ENCODE measurements around the gene SRPK2. TPM values are rescaled to one million over a fixed set of nuclear protein-coding genes. Genes with fewer than 3 reads are reported as not detected.
A peak's percentile ranks its signal among the peaks of the same experiment; 100 is the strongest.
"Not testable (repeated sequence)": the region's sequence is repeated elsewhere in the genome, so short reads cannot be mapped to it uniquely, and the experiment has no call there.

The SRPK2 gene
- 10 to 100 TPM; 26.5 to 28.9 TPM for total RNA-seq
- long read RNA-seq, partial matches to known transcripts: 4 of 9 reads
- long read RNA-seq, other reads (novel, unspliced or antisense): 3 of 9 reads

DNA sequence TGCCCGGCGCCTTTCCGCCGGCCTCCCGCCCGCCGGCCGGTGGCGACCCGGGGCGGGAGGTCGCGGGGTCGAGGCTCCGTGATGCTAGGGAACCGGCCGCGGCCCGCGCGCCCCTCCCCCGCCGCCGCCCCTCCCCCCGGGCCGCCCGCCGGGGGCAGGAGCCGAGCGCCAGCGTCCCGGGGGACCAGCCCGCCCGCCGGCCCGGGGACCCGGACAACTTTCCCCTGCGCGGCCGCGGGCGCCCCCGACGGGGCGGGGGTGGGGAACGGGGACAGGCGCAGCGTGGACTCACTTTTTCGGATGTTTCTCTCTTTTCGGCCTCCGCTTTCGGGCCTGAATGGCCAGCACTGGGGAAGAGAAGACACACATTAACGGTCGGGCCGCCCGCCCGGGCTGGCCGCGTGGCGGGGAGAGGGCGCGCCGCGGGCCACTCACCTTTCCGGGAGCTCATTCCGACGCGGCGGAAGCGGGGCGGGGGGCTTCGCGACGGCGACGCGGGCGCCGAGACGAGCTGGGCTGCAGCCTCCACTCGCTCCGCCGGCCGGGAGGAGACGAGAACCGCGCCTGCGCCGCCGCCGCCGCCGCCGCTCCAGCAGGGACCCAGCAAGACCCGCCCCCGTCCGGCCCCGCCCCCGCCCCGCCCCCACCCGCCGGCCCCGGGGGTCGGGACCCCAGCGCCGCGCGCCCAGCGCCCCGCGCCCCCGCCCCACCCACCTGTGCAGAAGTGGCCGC, at the start of gene SRPK2:
TSS of gene SRPK2 (minus strand) at position 566 of the 732 bp plus-strand sequence.
- intact Hi-C loops (cut with DNase I): no loop called here
- DNase-seq (peak; percentile 85), ATAC-seq (peak; percentile 91 to 92)

DNA sequence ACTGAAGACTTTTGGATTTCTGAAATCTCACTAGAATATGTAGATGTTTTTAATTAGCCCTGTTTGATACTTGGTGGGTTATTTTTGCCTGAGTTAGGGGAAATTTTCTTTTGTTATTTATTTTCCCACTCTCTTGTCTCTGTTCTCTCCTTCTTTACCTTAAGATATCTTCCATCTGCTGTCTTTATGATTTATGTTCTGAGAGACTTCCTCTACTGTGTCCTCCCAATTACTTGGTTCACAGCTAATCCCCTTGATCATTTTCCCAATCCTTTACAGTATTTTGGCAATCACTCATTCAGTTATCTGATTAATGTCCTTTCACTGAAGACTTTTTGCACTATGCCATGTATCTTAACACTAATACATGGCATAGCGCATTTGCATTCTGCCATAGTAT, 49.5 kb upstream of the SRPK2 start:
- ATAC-seq: no peak
- intact Hi-C loops (cut with DNase I): loop anchor here in 1 of 2 donors (10.0 kb wide), 1 partner anchor 463 kb away; no protein-coding TSS in a partner anchor

DNA sequence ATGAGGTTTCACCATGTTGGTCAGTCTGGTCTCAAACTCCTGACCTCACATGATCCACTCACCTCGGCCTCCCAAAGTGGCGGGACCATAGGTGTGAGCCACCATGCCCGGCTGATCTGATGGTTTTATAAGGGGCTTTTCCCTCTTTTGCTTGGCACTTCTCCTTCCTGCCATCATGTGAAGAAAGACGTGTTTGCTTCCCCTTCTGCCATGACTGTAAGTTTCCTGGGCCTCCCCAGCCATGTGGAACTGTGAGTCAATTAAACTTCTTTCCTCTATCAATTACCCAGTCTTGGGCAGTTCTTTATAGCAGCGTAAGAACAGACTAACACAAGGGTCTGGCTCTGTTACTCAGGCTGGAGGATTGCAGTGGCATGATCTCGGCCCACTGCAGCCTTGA, 48.6 kb upstream of the SRPK2 start:
- intact Hi-C loops (cut with DNase I): loop anchor here in 1 of 2 donors (10.0 kb wide), 1 partner anchor 463 kb away; no protein-coding TSS in a partner anchor
- ATAC-seq, DNase-seq: not testable (repeated sequence)

More for the DNA sequence above, 49.5 kb upstream of the SRPK2 start:
- no peak for DNase-seq

DNA sequence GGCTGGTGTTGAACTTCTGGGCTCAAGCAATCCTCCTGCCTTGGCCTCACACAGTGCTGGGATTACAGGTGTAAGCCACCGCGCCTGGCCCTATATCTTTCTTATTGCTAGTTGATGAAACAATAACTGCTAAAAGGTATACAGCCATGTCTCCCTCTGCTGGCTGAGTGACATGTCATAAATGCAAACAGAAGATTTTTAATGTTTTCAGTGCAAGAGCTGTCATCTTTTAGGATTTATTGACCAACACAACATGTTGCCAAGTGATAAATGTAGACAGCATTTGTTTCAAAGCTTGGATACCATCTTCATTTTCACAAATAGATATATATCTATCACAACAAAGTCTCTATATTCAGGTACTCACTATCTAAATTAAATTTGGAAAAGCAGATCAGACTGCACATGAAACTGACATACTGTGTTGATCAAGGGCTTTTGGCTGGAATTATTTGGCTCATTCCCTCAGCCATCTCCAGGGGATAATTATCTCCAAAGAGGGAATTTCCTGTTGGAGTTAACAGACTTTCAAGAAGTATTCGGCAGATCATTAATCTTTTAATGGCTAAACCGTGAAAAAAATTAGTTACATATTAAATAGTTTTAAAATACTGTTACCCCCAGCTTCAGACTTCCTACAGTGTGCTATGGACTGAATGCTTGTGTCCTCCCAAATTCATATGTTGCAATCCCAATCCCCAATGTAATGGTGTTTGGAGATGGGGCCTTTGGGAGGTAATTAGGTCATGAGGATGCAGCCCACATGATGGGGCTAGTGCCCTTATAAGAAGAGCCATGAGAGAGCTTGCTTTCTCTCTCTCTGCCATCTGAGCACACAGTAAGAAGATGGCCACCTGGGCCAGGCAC, 41.3 kb upstream of the SRPK2 start:
- intact Hi-C loops (cut with DNase I): loop anchor here in 1 of 2 donors (10.0 kb wide), 2 partner anchors 275 to 455 kb away; no protein-coding TSS in a partner anchor
- ATAC-seq (peak; percentile 27 to 49), DNase-seq (peak; percentile 37)

DNA sequence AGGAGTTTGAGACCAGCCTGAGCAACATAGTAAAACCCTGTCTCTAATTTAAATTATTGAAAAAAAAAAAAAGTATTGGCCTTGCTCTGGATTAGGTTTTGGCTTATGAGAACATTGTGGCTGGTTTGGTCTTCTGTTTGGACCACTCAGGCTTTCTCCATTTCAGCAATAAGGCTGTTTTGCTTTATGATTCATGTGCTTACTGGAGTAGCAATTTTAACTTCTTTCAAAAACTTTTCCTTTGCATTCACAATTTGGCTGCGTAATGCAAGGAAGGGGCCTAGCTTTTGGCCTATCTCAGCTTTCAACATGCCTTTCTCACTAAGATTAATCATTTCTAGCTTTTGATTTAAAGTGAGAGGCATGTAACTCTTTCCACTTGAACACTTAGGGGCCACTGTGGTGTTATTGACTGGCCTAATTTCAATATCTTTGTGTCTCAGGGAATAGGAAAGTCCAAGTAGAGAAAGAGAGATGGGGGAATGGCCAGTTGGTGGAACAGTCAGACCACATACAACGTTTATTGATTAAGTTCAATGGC, 38.0 kb upstream of the SRPK2 start:
- DNase-seq (no peak), ATAC-seq (no peak)
- intact Hi-C loops (cut with DNase I): loop anchor here in 1 of 2 donors (10.0 kb wide), 1 partner anchor 272 kb away; no protein-coding TSS in a partner anchor

DNA sequence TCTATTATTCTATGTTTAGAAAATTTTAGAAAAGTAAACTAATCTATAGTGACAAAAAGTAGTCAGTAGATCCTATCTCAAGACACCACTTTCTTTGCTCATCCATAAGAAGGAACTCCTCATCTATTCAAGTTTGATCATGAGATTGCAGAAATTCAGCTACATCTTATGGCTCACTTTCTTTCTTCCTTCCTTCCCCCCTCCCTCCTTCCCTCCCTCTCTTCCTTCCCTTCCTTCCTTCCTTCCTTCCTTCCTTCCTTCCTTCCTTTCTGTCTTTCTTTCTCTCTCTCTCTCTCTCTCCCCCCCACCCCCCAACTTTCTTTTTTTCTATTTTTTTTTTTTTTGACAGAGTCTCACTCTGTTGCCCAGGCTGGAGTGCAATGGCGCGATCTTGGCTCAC, 35.3 kb upstream of the SRPK2 start:
- intact Hi-C loops (cut with DNase I): loop anchor here in 1 of 2 donors (10.0 kb wide), 1 partner anchor 269 kb away; no protein-coding TSS in a partner anchor
- ATAC-seq: no peak

DNA sequence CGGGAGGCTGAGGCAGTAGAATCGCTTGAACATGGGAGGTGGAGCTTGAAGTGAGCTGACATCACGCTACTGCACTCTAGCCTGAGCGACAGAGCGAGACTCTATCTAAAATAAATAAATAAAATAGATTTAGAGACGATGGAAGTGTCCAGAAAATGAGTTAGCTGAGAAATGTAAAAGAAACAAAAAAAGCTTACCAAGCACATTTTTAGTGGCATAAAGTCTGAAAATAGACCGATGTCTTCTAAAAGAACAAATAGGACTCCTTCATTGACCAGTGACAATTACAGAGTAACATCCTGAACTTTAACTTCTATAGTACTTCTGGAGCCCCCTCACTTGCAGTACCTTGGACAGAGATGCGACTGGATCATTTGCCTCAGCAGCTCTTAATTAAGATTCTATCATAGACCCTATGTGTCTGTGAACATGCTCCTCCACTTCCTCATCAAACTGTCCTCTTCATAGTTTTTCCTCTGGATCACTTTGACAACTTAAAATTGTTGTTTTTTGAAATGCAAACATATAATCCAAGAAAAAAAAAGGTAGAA, 25.2 kb upstream of the SRPK2 start:
- no peak for DNase-seq
- intact Hi-C loops (cut with DNase I): no loop called here
- no peak for ATAC-seq

More for the DNA sequence above, 35.3 kb upstream of the SRPK2 start:
- no peak for DNase-seq

DNA sequence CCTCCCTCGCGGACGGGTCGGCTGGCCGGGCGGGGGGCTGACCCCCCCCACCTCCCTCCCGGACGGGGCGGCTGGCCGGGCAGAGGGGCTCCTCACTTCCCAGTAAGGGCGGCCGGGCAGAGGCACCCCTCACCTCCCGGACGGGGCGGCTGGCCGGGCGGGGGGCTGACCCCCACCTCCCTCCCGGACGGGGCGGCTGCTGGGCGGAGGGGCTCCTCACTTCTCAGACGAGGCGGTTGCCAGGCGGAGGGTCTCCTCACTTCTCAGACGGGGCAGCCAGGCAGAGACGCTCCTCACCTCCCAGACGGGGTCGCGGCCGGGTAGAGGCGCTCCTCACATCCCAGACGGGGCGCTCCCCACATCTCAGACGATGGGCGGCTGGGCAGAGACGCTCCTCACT, 22.1 kb upstream of the SRPK2 start:
- ATAC-seq; DNase-seq; intact Hi-C loops (cut with DNase I): not testable (repeated sequence)

DNA sequence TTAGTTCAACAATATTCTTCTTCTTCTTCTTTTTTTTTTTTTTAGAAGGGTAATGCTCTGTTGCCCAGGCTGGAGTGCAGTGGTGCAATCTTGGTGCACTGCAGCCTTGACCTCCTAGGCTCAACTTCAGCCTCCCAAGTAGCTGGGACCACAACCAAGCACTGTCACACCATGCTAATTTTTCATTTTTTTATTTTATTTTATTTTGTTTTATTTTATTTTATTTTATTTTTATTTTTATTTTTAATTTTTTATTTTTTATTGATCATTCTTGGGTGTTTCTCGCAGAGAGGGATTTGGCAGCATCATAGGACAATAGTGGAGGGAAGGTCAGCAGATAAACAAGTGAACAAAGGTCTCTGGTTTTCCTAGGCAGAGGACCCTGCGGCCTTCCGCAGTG, 21.1 kb upstream of the SRPK2 start:
- DNase-seq: not testable (repeated sequence)

DNA sequence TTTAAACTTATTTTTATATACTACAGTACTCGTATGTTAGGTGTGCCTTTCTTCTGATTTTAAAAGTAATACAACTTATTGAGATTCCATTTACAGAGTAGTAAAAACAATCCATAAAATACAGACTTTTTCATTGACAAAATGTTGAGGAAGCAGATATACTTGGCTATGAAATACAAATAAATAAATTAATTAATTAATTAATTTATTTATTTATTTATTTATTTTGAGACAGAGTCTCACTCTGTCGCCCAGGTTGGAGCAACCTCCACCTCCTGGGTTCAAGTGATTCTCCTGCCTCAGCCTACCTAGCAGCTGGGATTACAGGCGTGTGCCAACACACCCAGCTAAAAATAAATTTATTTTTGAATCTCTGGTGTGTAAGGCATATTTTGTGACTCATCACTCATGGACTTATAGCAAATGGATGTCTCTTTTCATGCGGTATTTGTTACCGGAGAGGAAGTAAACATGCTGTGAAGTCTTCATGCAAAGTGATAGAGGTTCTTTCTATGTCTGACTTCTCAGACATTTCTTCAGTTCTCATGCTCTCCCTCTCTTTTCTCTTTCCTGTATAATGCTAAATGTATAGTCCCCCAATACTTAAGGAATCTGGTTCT, 20.2 kb upstream of the SRPK2 start:
- no peak for ATAC-seq
- intact Hi-C loops (cut with DNase I): no loop called here
- no peak for DNase-seq

More for the DNA sequence above, 21.1 kb upstream of the SRPK2 start:
- intact Hi-C loops (cut with DNase I); ATAC-seq: not testable (repeated sequence)

DNA sequence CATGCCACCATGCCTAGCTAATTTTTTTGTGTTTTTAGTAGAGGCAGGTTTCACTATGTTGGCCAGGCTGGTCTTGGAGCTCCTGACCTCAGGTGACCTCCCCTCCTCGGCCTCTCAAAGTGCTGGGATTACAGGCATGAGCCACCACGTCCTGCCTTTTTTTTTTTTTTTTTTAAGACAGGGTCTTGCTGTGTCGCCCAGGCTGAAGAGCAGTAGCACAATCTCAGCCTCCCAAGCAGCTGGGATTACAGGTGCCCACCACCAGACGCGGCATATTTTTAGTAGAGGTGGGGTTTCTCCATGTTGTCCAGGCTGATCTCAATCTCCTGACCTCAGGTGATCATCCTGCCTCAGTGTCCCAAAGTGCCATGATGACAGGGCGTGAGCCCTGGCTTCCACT, 14.4 kb upstream of the SRPK2 start:
- no peak for ATAC-seq
- no peak for DNase-seq
- intact Hi-C loops (cut with DNase I): no loop called here

DNA sequence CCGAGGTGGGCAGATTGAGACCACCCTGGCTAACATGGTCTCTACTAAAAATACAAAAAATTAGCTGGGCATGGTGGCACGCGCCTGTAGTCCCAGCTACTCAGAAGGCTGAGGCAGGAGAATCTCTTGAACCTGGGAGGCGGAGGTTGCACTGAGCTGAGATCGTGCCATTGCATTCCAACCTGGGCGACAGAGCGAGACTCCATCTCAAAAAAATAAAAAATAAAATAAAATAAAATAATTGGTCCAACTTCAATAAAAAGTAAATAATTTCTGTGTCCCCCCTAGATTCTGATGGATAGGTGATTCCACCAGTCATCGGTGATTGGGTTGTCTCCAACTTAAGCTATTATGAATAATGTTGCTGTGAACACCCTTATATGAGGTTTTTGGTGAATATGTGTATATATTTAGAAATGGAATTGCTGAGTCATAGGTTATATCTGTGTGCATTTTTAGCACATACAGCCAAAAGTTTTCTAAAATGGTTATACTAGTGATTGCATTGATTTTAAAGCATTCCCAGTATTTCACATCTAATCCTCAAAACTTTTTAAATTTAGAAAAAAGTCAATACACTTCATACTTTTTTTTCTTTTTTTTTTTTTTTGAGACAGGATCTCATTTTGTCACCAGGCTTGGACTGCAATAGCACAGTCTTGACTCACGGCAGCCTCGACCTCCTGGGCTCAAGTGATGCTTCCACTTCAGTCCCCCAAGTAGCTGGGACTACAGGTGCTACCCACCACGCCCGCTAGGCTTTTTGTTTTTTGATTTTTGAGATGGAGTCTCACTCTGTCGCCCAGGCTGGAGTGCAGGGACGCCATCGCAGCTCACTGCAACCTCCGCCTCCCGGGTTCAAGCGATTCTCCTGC, 13.7 kb upstream of the SRPK2 start:
- ATAC-seq: no peak
- DNase-seq: no peak
- intact Hi-C loops (cut with DNase I): no loop called here

DNA sequence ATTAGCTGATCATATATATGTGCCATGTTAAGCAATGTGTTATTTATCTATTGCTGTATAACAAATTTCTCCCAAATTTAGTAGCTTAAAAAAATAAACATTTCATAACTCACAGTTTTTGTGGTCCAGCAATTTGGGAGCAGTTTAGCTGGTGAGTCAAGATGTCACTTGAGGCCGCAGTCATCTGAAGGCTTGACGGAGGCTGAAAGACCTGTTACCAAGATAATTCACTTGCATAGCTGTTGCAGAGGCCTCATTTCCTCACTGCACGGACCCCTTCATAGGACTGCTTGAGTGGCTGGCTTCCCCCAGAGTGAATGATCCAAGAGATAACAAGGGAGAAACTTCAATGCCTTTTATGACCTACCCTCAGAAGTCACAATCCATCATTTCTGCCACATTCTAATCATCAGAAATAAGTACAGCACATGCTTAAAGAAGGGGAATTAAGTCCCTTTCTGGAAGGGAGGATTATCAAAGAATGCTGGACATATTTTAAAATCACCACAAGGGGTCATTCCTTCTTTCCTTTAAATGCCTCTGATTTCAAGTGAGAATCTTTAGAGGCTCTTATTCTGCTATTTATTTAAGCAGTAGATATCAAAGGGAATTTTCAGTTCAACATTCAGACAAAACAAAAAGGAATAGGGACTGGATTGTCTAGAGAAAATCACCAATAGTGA, 10.5 kb upstream of the SRPK2 start:
- ATAC-seq (no peak), DNase-seq (no peak)
- intact Hi-C loops (cut with DNase I): no loop called here

DNA sequence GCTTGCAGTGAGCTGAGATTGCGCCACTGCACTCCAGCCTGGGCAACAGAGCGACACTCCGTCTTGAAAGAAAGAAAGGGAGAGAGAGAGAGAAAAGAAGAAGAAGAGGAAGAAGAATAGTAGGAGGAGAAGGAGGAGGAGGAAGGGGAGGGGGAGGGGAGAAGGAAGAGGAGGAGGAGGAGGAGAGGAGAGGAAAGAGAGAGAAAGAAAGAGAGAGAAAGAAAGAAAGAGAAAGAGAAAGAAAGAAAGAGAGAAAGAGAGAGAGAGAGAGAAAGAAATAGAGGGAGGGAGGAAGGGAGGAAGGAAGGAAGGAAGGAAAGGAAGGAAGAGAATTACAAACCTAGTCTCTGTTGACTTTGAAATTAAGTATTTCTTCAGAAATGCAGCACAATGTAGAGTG, 7.8 kb upstream of the SRPK2 start:
- DNase-seq: no peak
- no peak for ATAC-seq
- intact Hi-C loops (cut with DNase I): no loop called here

DNA sequence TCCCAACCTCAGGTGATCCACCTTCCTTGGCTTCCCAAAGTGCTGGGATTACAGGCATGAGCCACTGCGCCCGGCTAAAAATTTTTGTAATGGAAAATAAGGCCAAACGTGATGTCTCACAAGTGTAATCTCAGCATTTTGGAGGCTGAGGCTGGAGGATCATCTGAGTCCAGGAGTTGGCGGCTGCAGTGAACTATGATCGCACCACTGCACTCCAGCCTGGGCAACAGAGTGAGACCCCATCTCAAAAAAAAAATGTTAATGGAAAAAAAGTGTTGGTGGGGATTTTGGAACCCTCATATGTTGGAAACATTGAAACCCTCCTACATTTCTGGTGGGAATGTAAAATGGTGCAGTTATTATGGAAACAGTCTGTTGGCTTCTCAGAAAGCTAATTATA, 2.7 kb upstream of the SRPK2 start:
- intact Hi-C loops (cut with DNase I): no loop called here
- ATAC-seq (no peak), DNase-seq (no peak)

DNA sequence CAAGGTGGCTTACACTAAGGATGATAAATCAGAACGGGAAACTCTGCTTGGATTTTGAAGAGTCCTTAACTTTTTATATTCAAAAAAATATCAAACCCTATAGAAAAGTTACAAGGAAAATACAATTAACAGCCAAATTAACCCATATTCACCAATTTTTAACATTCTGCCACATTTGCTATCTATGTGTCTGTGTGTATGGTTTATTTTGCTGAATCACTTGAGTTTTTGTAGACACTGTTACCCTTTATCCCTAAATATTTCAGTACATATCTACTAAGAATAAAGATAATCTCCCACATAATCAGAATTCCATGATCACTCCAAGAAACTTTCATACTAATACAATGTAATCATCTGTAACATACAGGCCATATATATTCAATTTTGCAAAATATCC, 1.2 kb upstream of the SRPK2 start:
- DNase-seq (no peak), ATAC-seq (no peak)
- intact Hi-C loops (cut with DNase I): no loop called here

DNA sequence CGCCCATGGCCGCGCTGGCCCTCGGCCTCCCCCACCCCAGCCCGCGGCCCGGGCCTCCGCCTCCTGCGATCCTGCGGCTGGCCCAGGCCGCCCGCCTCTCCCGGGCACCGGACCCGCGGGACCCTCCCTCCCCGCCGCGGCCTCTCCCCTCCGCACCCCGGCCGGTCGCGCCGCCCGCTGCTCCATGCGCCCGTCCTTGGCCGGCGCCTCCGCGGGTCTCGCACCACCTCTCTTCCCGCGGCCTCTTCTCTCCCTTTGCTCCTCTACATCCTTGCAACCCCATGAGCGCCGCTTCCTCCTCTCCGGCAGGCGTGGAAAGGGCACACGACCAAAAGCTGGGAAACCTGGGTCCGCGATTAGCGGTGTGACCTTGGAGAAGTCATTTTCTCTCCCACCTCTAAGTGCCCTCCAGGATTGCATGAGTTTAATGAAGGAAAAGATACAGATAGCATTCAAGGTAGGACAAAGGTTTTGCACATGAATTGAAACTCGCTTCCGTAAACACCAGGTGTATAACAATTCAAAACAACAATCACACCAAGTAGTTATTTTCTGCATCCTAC, 448 bp upstream of the SRPK2 start:
- peak; percentile 60 for DNase-seq
- intact Hi-C loops (cut with DNase I): no loop called here
- ATAC-seq: peak; percentile 58 to 67
